Ishikawa (cell line): ENCODE data around the gene NTM.

ENCODE experiments used
- EP300 ChIP-seq: IDR thresholded peaks from 2 replicates; pipeline ENCODE4 v1.6.1; 2012; ENCODE audit warnings: borderline replicate concordance
- MAX ChIP-seq: IDR thresholded peaks from 2 replicates; pipeline ENCODE4 v1.6.1; 2012
- NFIC ChIP-seq: IDR thresholded peaks from 2 replicates; pipeline ENCODE4 v1.6.1; 2012
- TAF1 ChIP-seq: IDR thresholded peaks from 2 replicates; pipeline ENCODE4 v1.6.1; 2012; ENCODE audit warnings: low read depth, mild to moderate bottlenecking

GRCh38 chr11:131658952-131659351 lies 288.5 kb downstream of the NTM start:
- TF ChIP-seq NFIC (no peak), EP300 (no peak), TAF1 (no peak), MAX (no peak)
